Measurements from ENCODE around the gene NDE1. TPM values are rescaled to one million over a fixed set of nuclear protein-coding genes. Genes with fewer than 3 reads are reported as not detected.

The NDE1 gene
- polyA plus RNA-seq, 1 of the 3 experiments (the other 2 are of a cell fraction) = 27.9 TPM

DNA sequence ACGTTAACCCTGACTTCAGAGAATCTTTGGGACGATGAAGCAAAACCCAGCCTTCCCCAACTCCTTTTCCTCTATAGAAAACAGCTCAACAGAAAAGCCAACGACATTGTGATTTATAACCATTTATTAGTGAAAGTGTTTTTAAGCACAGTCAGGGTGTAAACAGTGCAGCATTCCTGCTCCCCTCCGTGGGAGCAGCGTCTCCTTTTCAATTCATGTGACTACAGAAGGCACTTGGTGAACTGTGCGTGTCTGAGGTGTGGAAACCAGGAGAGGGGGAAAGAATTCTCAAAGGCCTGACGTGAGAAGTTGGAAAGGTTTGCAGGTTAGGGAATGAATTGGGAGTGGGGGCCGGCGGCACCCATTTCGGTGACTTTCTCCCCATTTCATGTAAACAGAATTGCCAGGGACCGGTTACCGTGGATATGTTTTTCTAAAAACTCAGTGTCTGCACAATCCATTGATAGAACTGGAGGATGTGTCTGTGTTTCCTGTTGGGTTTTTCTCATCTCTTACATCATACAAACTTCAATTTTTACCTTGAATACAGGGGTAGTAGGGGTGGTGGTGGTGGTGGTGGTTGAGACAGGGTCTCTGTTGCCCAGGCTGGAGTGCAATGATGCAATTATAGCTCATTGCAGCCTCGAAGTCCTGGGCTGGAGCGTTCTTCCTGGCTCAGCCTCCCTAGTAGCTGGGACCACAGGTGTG, 53.1 kb downstream of the NDE1 start:
- DNase-seq = no peak
- no peaks in the 10 kb centered on the region for H3K9me3 ChIP-seq
- H3K27me3 ChIP-seq (ENCODE audit: insufficient read depth) = no peaks in the 10 kb centered on the region
- peaks cover 0 to 2% of the 10 kb centered on the region in 2 experiments; a peak in 1 of 4 replicates for H3K4me1 ChIP-seq (ENCODE audit: control insufficient read depth in 1 of 2, insufficient read depth in 2 of 2, low read depth in 1 of 2, low read length in 1 of 2)
- TF ChIP-seq GATA2 (CRISPR knock-in tag; IDR thresholded peaks at IDR 0.05) (no peak), EZH2phosphoT487 (IDR thresholded peaks at IDR 0.05; ENCODE audit: borderline replicate concordance, low read depth) (no peak), NRF1 (IDR thresholded peaks at IDR 0.05; ENCODE audit: low read depth, low read length) (no peak), ELF1 (IDR thresholded peaks at IDR 0.05) (no peak), FOXJ3 (CRISPR knock-in tag; IDR thresholded peaks at IDR 0.05) (no peak), MXI1 (IDR thresholded peaks at IDR 0.05; ENCODE audit: low read depth, low read length) (no peak), EP300 (IDR thresholded peaks at IDR 0.05; ENCODE audit: borderline replicate concordance in 1 of 2, low read depth in 1 of 2, low read length in 1 of 2) (no peak), NFIC (IDR thresholded peaks at IDR 0.05; ENCODE audit: borderline replicate concordance) (no peak), FOXM1 (IDR thresholded peaks at IDR 0.05; ENCODE audit: low read depth) (no peak), CHD2 (IDR thresholded peaks at IDR 0.05; ENCODE audit: low read length, partially characterized antibody) (no peak), JUND (IDR thresholded peaks at IDR 0.05) (no peak), YY1 (IDR thresholded peaks at IDR 0.05; ENCODE audit: low read depth) (no peak), FOSL2 (IDR thresholded peaks at IDR 0.05; ENCODE audit: borderline replicate concordance, low read depth) (no peak)
- TF ChIP-seq, protein P1, sequence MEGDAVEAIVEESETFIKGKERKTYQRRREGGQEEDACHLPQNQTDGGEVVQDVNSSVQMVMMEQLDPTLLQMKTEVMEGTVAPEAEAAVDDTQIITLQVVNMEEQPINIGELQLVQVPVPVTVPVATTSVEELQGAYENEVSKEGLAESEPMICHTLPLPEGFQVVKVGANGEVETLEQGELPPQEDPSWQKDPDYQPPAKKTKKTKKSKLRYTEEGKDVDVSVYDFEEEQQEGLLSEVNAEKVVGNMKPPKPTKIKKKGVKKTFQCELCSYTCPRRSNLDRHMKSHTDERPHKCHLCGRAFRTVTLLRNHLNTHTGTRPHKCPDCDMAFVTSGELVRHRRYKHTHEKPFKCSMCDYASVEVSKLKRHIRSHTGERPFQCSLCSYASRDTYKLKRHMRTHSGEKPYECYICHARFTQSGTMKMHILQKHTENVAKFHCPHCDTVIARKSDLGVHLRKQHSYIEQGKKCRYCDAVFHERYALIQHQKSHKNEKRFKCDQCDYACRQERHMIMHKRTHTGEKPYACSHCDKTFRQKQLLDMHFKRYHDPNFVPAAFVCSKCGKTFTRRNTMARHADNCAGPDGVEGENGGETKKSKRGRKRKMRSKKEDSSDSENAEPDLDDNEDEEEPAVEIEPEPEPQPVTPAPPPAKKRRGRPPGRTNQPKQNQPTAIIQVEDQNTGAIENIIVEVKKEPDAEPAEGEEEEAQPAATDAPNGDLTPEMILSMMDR (IDR thresholded peaks at IDR 0.05) = no peak
- TF ChIP-seq, protein P2, sequence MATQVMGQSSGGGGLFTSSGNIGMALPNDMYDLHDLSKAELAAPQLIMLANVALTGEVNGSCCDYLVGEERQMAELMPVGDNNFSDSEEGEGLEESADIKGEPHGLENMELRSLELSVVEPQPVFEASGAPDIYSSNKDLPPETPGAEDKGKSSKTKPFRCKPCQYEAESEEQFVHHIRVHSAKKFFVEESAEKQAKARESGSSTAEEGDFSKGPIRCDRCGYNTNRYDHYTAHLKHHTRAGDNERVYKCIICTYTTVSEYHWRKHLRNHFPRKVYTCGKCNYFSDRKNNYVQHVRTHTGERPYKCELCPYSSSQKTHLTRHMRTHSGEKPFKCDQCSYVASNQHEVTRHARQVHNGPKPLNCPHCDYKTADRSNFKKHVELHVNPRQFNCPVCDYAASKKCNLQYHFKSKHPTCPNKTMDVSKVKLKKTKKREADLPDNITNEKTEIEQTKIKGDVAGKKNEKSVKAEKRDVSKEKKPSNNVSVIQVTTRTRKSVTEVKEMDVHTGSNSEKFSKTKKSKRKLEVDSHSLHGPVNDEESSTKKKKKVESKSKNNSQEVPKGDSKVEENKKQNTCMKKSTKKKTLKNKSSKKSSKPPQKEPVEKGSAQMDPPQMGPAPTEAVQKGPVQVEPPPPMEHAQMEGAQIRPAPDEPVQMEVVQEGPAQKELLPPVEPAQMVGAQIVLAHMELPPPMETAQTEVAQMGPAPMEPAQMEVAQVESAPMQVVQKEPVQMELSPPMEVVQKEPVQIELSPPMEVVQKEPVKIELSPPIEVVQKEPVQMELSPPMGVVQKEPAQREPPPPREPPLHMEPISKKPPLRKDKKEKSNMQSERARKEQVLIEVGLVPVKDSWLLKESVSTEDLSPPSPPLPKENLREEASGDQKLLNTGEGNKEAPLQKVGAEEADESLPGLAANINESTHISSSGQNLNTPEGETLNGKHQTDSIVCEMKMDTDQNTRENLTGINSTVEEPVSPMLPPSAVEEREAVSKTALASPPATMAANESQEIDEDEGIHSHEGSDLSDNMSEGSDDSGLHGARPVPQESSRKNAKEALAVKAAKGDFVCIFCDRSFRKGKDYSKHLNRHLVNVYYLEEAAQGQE (IDR thresholded peaks at IDR 0.05; ENCODE audit: low read depth, low read length) = no peak
- TF ChIP-seq, protein P3, sequence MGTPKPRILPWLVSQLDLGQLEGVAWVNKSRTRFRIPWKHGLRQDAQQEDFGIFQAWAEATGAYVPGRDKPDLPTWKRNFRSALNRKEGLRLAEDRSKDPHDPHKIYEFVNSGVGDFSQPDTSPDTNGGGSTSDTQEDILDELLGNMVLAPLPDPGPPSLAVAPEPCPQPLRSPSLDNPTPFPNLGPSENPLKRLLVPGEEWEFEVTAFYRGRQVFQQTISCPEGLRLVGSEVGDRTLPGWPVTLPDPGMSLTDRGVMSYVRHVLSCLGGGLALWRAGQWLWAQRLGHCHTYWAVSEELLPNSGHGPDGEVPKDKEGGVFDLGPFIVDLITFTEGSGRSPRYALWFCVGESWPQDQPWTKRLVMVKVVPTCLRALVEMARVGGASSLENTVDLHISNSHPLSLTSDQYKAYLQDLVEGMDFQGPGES (IDR thresholded peaks at IDR 0.05; ENCODE audit: low read depth, low read length) = no peak
- TF ChIP-seq, protein P4, sequence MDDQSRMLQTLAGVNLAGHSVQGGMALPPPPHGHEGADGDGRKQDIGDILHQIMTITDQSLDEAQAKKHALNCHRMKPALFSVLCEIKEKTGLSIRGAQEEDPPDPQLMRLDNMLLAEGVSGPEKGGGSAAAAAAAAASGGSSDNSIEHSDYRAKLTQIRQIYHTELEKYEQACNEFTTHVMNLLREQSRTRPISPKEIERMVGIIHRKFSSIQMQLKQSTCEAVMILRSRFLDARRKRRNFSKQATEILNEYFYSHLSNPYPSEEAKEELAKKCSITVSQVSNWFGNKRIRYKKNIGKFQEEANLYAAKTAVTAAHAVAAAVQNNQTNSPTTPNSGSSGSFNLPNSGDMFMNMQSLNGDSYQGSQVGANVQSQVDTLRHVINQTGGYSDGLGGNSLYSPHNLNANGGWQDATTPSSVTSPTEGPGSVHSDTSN (IDR thresholded peaks at IDR 0.05) = no peak
- no peak overlapping the region for H3K27ac ChIP-seq (ENCODE audit: low read depth in 2 of 2, low read length in 1 of 2)
- H3K4me2 ChIP-seq = no peak overlapping the region
- H3K4me3 ChIP-seq (ENCODE audit: low read depth in 2 of 2, low read length in 1 of 2) = no peak overlapping the region
- no peaks in the 10 kb centered on the region for H3K9me2 ChIP-seq
- no peak overlapping the region for H3K9ac ChIP-seq
- ChIA-PET CTCF (interaction anchor here (0.8 to 3.2 kb wide), 7 partner anchors 8 to 145 kb away, joined by 3 to 39 read pairs (median 3); no protein-coding TSS in a partner anchor), POLR2A (no interaction called here)
- H2AFZ ChIP-seq (ENCODE audit: low read depth) = no peak overlapping the region
- no peaks in the 10 kb centered on the region for H3F3A ChIP-seq (replicated peaks; ENCODE audit: insufficient read depth)
- WGBS (ENCODE audit: low lambda C conversion rate) = 97% methylated on average over 14 of the region's 14 CpGs
- peaks cover 13 to 32% of the 10 kb centered on the region in 2 experiments for H3K36me3 ChIP-seq (replicated peaks in 1 of 2; ENCODE audit: control insufficient read depth in 1 of 2, insufficient read depth in 2 of 2, low read length in 1 of 2)
- H4K20me1 ChIP-seq (ENCODE audit: insufficient read depth) = peaks cover 4% of the 10 kb centered on the region; the same call in 1 of the 2 replicates
- H3K79me2 ChIP-seq (ENCODE audit: insufficient read depth) = no peaks in the 10 kb centered on the region

Measured in SK-N-SH (cell line).